H1 (cell line): ENCODE results near the gene EHD4. TPM values are rescaled to one million over a fixed set of nuclear protein-coding genes. Genes with fewer than 3 reads are reported as not detected.

Experiments
- CTCF ChIA-PET: fragments of 300-600 bp; sonication (Branson Sonifier 250); formaldehyde crosslinking; loops from one replicate; lab custom pipeline; 2021; ENCODE audit not compliant: partially characterized antibody; lab: Charles Lee
- POLR2A ChIA-PET: fragments of 300-600 bp; sonication (Branson Sonifier 250); formaldehyde crosslinking; loops from one replicate; lab custom pipeline; 2021; ENCODE audit warnings: inconsistent platforms; ENCODE audit not compliant: partially characterized antibody; lab: Charles Lee
- DNase-seq, 2 experiments: peaks; one replicate each; pipeline versions ENCODE4 v3.0.0 to v3.0.0-alpha.2; 2010 to 2022; ENCODE audit warnings: low spot score in 2 of 2, low read depth in 1 of 2, mixed read lengths in 1 of 2
- FAIRE-seq: peaks from 2 replicates; lab custom pipeline; 2011; peaks lifted over from hg19 to GRCh38; lab: Jason Lieb, UNC
- H2AFZ ChIP-seq: 2 replicates; pipeline ENCODE4 v1.8.1; 2012; ENCODE audit warnings: low read length, inconsistent platforms
- H2AK5ac ChIP-seq: 2 replicates; pipeline ENCODE4 v1.6.1; 2013; ENCODE audit warnings: low read depth, low read length
- H2BK120ac ChIP-seq: replicated peaks from 2 replicates; pipeline ENCODE3; 2013; ENCODE audit warnings: low read depth, low read length, inconsistent platforms
- H2BK12ac ChIP-seq: 2 replicates; pipeline ENCODE4 v1.6.1; 2013; ENCODE audit warnings: low read depth, low read length
- H2BK15ac ChIP-seq: 2 replicates; pipeline ENCODE4 v1.6.1; 2013; ENCODE audit warnings: low read length
- H2BK20ac ChIP-seq: 2 replicates; pipeline ENCODE4 v1.6.1; 2013; ENCODE audit warnings: low read length
- H2BK5ac ChIP-seq: 2 replicates; pipeline ENCODE4 v1.6.1; 2013; ENCODE audit warnings: low read depth, low read length
- H3K14ac ChIP-seq: 2 replicates; pipeline ENCODE4 v1.6.1; 2013; ENCODE audit warnings: inconsistent platforms; ENCODE audit not compliant: insufficient read length
- H3K18ac ChIP-seq: 2 replicates; pipeline ENCODE4 v1.6.1; 2013; ENCODE audit warnings: low read length; ENCODE audit errors: extremely low read depth
- H3K23ac ChIP-seq: 2 replicates; pipeline ENCODE4 v1.6.1; 2013; ENCODE audit warnings: inconsistent platforms; ENCODE audit not compliant: insufficient read length
- H3K23me2 ChIP-seq: 2 replicates; pipeline ENCODE4 v1.6.1; 2013; ENCODE audit warnings: low read depth, low read length
- H3K27ac ChIP-seq: 2 replicates; pipeline ENCODE4 v1.6.1; 2011; ENCODE audit warnings: low read depth, low read length, inconsistent platforms
- H3K27me3 ChIP-seq, 4 experiments: replicated peaks in 1 of 4; 1 replicate in 1 of 4; 2 replicates in 3 of 4; pipeline versions ENCODE4 v1.6.1 to v1.8.1; 2011 to 2013; ENCODE audit warnings: low read length in 3 of 4, mild to moderate bottlenecking in 3 of 4, inconsistent platforms in 2 of 4, mixed read lengths in 2 of 4, moderate library complexity in 1 of 4; ENCODE audit not compliant: control insufficient read depth in 3 of 4, insufficient read depth in 3 of 4; ENCODE audit errors: extremely low read depth in 1 of 4
- H3K36me3 ChIP-seq, 4 experiments: 2 replicates each; pipeline versions ENCODE4 v1.6.1 to v1.8.1; 2011 to 2013; ENCODE audit warnings: mild to moderate bottlenecking in 4 of 4, low read length in 3 of 4, moderate library complexity in 2 of 4, control low read depth in 1 of 4, inconsistent platforms in 1 of 4; ENCODE audit not compliant: insufficient read depth in 4 of 4, control insufficient read depth in 2 of 4
- H3K4ac ChIP-seq: replicated peaks from 2 replicates; pipeline ENCODE3; 2013; ENCODE audit warnings: low read length, low read depth, mixed read lengths, inconsistent platforms; ENCODE audit not compliant: insufficient read length
- H3K4me1 ChIP-seq, 4 experiments: replicated peaks in 1 of 4; 1 replicate in 1 of 4; 2 replicates in 3 of 4; pipeline versions ENCODE4 v1.6.1 to v1.8.1; 2011 to 2013; ENCODE audit warnings: low read length in 3 of 4, inconsistent platforms in 2 of 4, mixed read lengths in 1 of 4; ENCODE audit not compliant: insufficient read depth in 4 of 4, control insufficient read depth in 3 of 4
- H3K4me2 ChIP-seq, 2 experiments: 2 replicates each; pipeline versions ENCODE4 v1.6.1 to v1.8.1; 2011 to 2013; ENCODE audit warnings: low read depth in 2 of 2, low read length in 2 of 2, control low read depth in 1 of 2, inconsistent platforms in 1 of 2, mild to moderate bottlenecking in 1 of 2; ENCODE audit not compliant: insufficient read depth in 1 of 2
- H3K4me3 ChIP-seq, 4 experiments: fragments of 200-600, 300-600 bp in 1 of 4; sonication (generic), shearing (Covaris generic), sonication (Bioruptor Twin) in 1 of 4; 2 replicates each; pipeline versions ENCODE4 v1.5.1 to v1.8.1; 2011 to 2016; ENCODE audit warnings: low read length in 4 of 4, low read depth in 3 of 4, control low read depth in 2 of 4, inconsistent platforms in 2 of 4, mild to moderate bottlenecking in 2 of 4, mixed read lengths in 1 of 4, moderate library complexity in 1 of 4; ENCODE audit not compliant: insufficient read depth in 2 of 4; ENCODE audit errors: extremely low read depth in 1 of 4
- H3K56ac ChIP-seq: replicated peaks from 2 replicates; pipeline ENCODE3; 2013; ENCODE audit warnings: low read depth, mild to moderate bottlenecking, mixed read lengths, low read length, inconsistent platforms; ENCODE audit not compliant: insufficient read length
- H3K79me1 ChIP-seq: 2 replicates; pipeline ENCODE4 v1.6.1; 2013; ENCODE audit warnings: low read depth, low read length, control low read depth
- H3K79me2 ChIP-seq, 2 experiments: 2 replicates each; pipeline versions ENCODE4 v1.6.1 to v1.8.1; 2012 to 2013; ENCODE audit warnings: low read length in 2 of 2, mild to moderate bottlenecking in 2 of 2, inconsistent platforms in 1 of 2; ENCODE audit not compliant: insufficient read depth in 2 of 2, control insufficient read depth in 1 of 2
- H3K9ac ChIP-seq, 4 experiments: replicated peaks in 1 of 4; 1 replicate in 1 of 4; 2 replicates in 3 of 4; pipeline versions ENCODE4 v1.6.1 to v1.8.1; 2011 to 2013; ENCODE audit warnings: low read depth in 3 of 4, low read length in 3 of 4, control low read depth in 2 of 4, mild to moderate bottlenecking in 2 of 4, moderate library complexity in 2 of 4, inconsistent platforms in 1 of 4; ENCODE audit errors: extremely low read depth in 1 of 4
- H3K9me3 ChIP-seq, 2 experiments: 2 replicates each; pipeline versions ENCODE4 v1.6.1 to v1.8.1; 2012 to 2013; ENCODE audit warnings: mild to moderate bottlenecking in 2 of 2, moderate library complexity in 2 of 2, control low read depth in 1 of 2, inconsistent platforms in 1 of 2, low read depth in 1 of 2, low read length in 1 of 2, mixed read lengths in 1 of 2; ENCODE audit not compliant: insufficient read depth in 2 of 2
- H4K20me1 ChIP-seq, 2 experiments: replicated peaks in 1 of 2; 2 replicates each; pipeline versions ENCODE3 to v1.8.1; 2011 to 2013; ENCODE audit warnings: inconsistent platforms in 2 of 2, low read length in 2 of 2, mild to moderate bottlenecking in 1 of 2; ENCODE audit not compliant: insufficient read depth in 2 of 2, control insufficient read depth in 1 of 2
- H4K5ac ChIP-seq: 2 replicates; pipeline ENCODE4 v1.6.1; 2013; ENCODE audit warnings: low read length, low read depth, mixed read lengths, inconsistent platforms; ENCODE audit not compliant: insufficient read length
- H4K8ac ChIP-seq: 2 replicates; pipeline ENCODE4 v1.8.0; 2013; ENCODE audit warnings: mild to moderate bottlenecking, moderate library complexity, low read length, inconsistent platforms; ENCODE audit not compliant: insufficient read depth; ENCODE audit errors: extremely low read depth
- H4K91ac ChIP-seq: replicated peaks from 2 replicates; pipeline ENCODE3; 2013; ENCODE audit warnings: low read length, mixed read lengths, inconsistent platforms; ENCODE audit not compliant: insufficient read length
- CBX5 ChIP-seq: fragments of 300-800, 300-1000 bp; sonication (generic); IDR thresholded peaks from 2 replicates; pipeline ENCODE4 v1.7.1; 2016; ENCODE audit warnings: antibody characterized with exemption, low read length, low read depth
- CREB1 ChIP-seq: IDR thresholded peaks from 2 replicates; pipeline ENCODE4 v1.6.1; 2012; ENCODE audit warnings: inconsistent platforms
- EGR1 ChIP-seq: IDR thresholded peaks from 2 replicates; pipeline ENCODE4 v1.6.1; 2011; ENCODE audit warnings: low read depth, low read length, borderline replicate concordance
- FOSL1 ChIP-seq: IDR thresholded peaks from 2 replicates; pipeline ENCODE4 v1.6.1; 2011; ENCODE audit warnings: mild to moderate bottlenecking, low read depth, low read length, moderate library complexity; ENCODE audit not compliant: insufficient read depth
- HDAC2 ChIP-seq, 2 experiments: fragments of 300-600 bp in 1 of 2; sonication (generic) in 1 of 2; IDR thresholded peaks; 2 replicates each; pipeline ENCODE4 v1.6.1; 2011 to 2012; ENCODE audit warnings: low read depth in 2 of 2, low read length in 2 of 2, mild to moderate bottlenecking in 2 of 2, moderate library complexity in 2 of 2, borderline replicate concordance in 1 of 2, inconsistent platforms in 1 of 2
- JUND ChIP-seq: IDR thresholded peaks from 2 replicates; pipeline ENCODE4 v1.6.1; 2011; ENCODE audit warnings: mild to moderate bottlenecking, improper control_type of control experiment, low read length
- MAFK ChIP-seq: IDR thresholded peaks from 2 replicates; pipeline ENCODE4 v1.6.1; 2012; ENCODE audit warnings: low read depth, mild to moderate bottlenecking, improper control_type of control experiment, low read length
- NRF1 ChIP-seq: IDR thresholded peaks from 2 replicates; pipeline ENCODE4 v1.6.1; 2011; ENCODE audit warnings: mild to moderate bottlenecking, low read depth, low read length, improper control_type of control experiment
- POLR2A ChIP-seq, 2 experiments: IDR thresholded peaks; 1 replicate in 1 of 2; 2 replicates in 1 of 2; pipeline ENCODE4 v1.6.1; 2011; ENCODE audit warnings: low read depth in 2 of 2, low read length in 2 of 2, mild to moderate bottlenecking in 2 of 2; ENCODE audit errors: control extremely low read depth in 1 of 2
- TAF1 ChIP-seq: IDR thresholded peaks from 2 replicates; pipeline ENCODE4 v1.6.1; 2011; ENCODE audit warnings: mild to moderate bottlenecking, low read depth, low read length
- TBP ChIP-seq: IDR thresholded peaks from 2 replicates; pipeline ENCODE4 v1.6.1; 2011; ENCODE audit warnings: low read depth, low read length, improper control_type of control experiment
- TCF12 ChIP-seq: IDR thresholded peaks from 2 replicates; pipeline ENCODE4 v1.6.1; 2011; ENCODE audit warnings: low read depth, mild to moderate bottlenecking, low read length
- WGBS, 2 experiments: shearing (Covaris generic) in 1 of 2; methylation state at CpG; one replicate each; pipeline versions ENCODE4 v1.1.6 to v1.1.7; 2013 to 2015; ENCODE audit warnings: low lambda C conversion rate in 2 of 2, mixed read lengths in 2 of 2, inconsistent platforms in 1 of 2, low coverage in 1 of 2, missing lambda C conversion rate in 1 of 2; ENCODE audit not compliant: insufficient replicate concordance in 2 of 2, insufficient coverage in 1 of 2, insufficient read length in 1 of 2; ENCODE audit errors: extremely low coverage in 1 of 2, missing lambda C conversion rate in 1 of 2; 5-methylcytosine and 5-hydroxymethylcytosine counted together
- polyA plus RNA-seq, 7 experiments: library from polyadenylated mRNA; depleted of rRNA in 3 of 7; stranded (reverse) in 5 of 7; unstranded in 2 of 7; fragments of >200 nt in 5 of 7; fragments of 200-250 nt in 2 of 7; gene quantifications; 1 replicate in 5 of 7; 2 replicates in 1 of 7; 4 replicates in 1 of 7; pipeline versions ENCODE4 v1.2.1 to v1.2.3, GENCODE V29; 2011 to 2013; ENCODE audit warnings: missing spikeins in 2 of 7, mixed read lengths in 2 of 7
- total RNA-seq: library from RNA; stranded (reverse); fragmentation: NEBNext Ultra II Directional; extraction: Animal tissue kit (Norgen Biotek cat#: 25700); gene quantifications from 2 replicates; pipeline ENCODE4 v1.2.1, GENCODE V29; 2021
- TF ChIP-seq, protein P1 (sequence below): IDR thresholded peaks from 2 replicates; pipeline ENCODE4 v1.6.1; 2011; ENCODE audit warnings: low read length, improper control_type of control experiment

The EHD4 gene
- total and polyA plus RNA-seq, 2 of the 8 experiments (the other 6 are each of a cell fraction or from before 2014, with no cell fraction given) = 17.5 to 24.5 TPM

DNA sequence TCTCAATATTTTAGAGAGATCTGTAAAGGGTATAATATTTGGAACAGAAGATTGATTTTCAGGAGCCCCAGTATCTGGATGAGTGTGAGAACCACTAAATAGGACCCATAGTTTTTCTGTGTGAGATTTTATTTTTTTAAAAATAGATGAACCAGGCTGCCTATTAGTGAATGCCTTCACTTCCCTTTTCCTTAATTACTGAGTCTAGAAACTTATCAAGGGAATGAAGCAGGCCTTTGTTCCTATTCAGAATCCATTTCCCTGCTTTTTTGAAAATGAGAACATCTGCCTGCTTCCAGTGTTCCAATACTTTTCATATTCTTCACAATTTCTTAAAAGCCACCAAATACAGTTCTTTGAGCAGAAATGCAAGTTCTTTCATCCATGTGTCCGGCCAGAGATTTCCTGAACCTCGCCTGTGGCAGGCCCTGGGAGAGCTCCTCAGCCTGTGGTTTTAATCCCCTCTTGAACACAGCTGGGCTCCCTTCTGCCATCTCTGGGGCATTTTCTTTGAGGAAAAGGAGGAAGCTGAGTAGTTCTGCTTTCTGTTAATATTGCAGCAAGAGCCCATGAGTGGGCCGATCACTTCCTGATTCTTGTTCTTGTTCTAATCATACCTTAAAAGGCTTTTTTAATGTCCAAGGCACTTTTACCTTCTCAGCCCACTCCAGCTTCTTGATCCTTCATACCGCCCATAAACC lies 4.7 kb downstream of the EHD4 start:
- H2BK15ac ChIP-seq = no peak overlapping the region
- H2BK20ac ChIP-seq = no peak overlapping the region
- H2BK120ac ChIP-seq = no peak overlapping the region
- H3K27me3 ChIP-seq = no peaks in the 10 kb centered on the region
- no peak overlapping the region for H2BK5ac ChIP-seq
- H3K79me1 ChIP-seq = peaks cover 30% of the 10 kb centered on the region
- whole genome bisulfite sequencing, 2 experiments = 83% methylated on average over 4 of the region's 4 CpGs; no CpG with 5 or more reads in 1 of the 2 experiments
- H4K91ac ChIP-seq = no peak overlapping the region
- no peak overlapping the region for H3K4ac ChIP-seq
- no peak overlapping the region for H3K4me3 ChIP-seq
- peaks cover 14 to 22% of the 10 kb centered on the region in 2 experiments for H4K20me1 ChIP-seq
- DNase-seq (no peak), FAIRE-seq (no peak)
- H3K56ac ChIP-seq = no peak overlapping the region
- H4K5ac ChIP-seq = no peak overlapping the region
- ChIA-PET CTCF (interaction anchor here (0.9 kb wide), 1 partner anchor 10 kb away, joined by 3 read pairs; no protein-coding TSS in a partner anchor), POLR2A (no interaction called here)
- peaks cover 5% of the 10 kb centered on the region; the same call in 1 of the 2 replicates for H3K23me2 ChIP-seq
- H2AK5ac ChIP-seq = no peak overlapping the region
- H3K4me2 ChIP-seq = no peak overlapping the region
- H3K4me1 ChIP-seq = peaks cover 4 to 10% (median 6%) of the 10 kb centered on the region in 4 experiments; a peak in 6 of 7 replicates
- H4K8ac ChIP-seq = no peak overlapping the region
- H2AFZ ChIP-seq = no peak overlapping the region
- H3K79me2 ChIP-seq = peaks cover 17 to 70% of the 10 kb centered on the region in 2 experiments
- H3K36me3 ChIP-seq = no peaks in the 10 kb centered on the region; a peak in 1 of 8 replicates
- H3K27ac ChIP-seq = no peak overlapping the region
- no peak overlapping the region for H3K14ac ChIP-seq
- no peak overlapping the region for H3K23ac ChIP-seq
- H3K9ac ChIP-seq = no peak overlapping the region
- H3K18ac ChIP-seq = no peak overlapping the region
- H2BK12ac ChIP-seq = no peak overlapping the region
- H3K9me3 ChIP-seq = no peaks in the 10 kb centered on the region
- TF ChIP-seq CBX5 = no peak
- TF ChIP-seq, protein P1, sequence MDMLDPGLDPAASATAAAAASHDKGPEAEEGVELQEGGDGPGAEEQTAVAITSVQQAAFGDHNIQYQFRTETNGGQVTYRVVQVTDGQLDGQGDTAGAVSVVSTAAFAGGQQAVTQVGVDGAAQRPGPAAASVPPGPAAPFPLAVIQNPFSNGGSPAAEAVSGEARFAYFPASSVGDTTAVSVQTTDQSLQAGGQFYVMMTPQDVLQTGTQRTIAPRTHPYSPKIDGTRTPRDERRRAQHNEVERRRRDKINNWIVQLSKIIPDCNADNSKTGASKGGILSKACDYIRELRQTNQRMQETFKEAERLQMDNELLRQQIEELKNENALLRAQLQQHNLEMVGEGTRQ = no peak
- TF ChIP-seq NRF1 = no peak
- no peak for TF ChIP-seq POLR2A (IDR thresholded peaks at IDR 0.05; ENCODE audit: control extremely low read depth in 1 of 2, low read depth in 2 of 2, low read length in 2 of 2)
- TF ChIP-seq CREB1 = no peak
- no peak for TF ChIP-seq MAFK
- TF ChIP-seq TCF12 = no peak
- no peak for TF ChIP-seq FOSL1
- no peak for TF ChIP-seq HDAC2 (IDR thresholded peaks at IDR 0.05; ENCODE audit: borderline replicate concordance in 1 of 2, low read depth in 2 of 2, low read length in 2 of 2)
- TF ChIP-seq EGR1 = no peak
- TF ChIP-seq TBP = no peak
- no peak for TF ChIP-seq JUND
- no peak for TF ChIP-seq TAF1
